Measurements from ENCODE around the gene DLX2.
"Not testable (repeated sequence)": the region's sequence is repeated elsewhere in the genome, so short reads cannot be mapped to it uniquely, and the experiment has no call there.

DLX2 gene

DNA sequence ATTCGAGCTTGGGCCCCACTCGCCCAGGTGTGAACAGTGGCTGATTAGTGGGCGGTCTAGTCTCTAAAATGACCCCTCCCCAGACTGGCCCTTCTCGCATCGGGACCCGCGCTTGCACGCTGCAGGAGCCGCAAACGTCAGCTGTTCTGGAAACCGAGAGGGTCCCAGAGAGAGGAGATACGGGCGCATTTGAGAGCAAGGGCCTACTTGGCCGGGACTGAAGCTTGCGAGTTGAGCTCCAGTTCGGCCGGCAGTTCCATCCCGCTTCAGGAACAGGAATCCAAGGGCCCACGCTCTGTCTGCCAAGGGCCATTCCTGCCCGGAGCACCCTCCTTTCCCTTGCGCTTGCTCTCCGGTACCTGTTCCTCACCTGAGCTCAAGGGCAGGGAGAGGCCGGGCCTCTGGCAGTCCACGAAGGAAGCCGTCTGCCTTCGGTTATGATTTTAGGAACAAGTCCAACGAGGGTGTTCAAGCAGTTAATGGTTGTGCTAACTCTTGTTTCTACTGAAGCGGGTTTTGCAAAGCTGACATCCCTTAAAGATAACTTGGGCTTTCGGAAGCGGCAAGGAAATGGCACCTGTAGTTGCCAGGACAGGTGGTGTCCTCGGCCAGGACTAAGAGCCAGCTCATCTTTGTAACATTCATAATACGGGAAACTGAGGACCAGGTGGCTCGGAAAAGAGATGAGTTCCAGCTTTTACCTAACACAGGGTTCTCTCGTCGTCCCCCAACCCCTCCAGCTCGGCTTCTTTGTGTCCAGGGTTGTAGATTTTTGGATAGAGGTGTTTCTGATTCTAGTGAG lies 21.3 kb downstream of the DLX2 start:
- DNase-seq: no peak

DNA sequence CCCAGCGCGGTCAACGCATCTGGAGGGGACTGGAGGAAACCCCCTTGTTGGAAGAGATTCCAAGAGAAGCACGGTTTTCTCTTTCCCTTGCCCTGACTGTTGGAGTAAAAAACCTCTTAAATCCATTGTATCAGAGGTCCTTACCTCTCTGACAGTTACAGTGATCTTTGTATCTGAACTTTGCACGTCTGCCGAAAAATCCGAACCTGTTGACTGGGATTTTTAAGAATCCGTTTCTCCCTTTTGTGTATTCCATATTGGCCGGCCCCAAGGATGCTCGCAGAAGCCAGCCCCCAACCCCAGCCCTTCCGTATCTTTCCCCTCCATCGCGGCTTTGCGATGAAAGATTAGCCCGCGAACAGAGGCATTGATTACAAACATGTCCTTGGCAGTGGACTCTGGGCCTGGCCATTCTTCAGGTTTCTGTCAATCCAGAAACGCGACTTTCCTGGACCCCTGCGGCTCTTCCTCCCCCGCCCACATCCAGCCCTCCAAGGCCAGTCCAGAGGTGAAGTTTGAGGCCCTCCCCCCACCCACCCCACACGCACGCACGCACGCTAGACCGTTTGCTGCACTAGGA lies 22.0 kb downstream of the DLX2 start:
- DNase-seq: no peak

DNA sequence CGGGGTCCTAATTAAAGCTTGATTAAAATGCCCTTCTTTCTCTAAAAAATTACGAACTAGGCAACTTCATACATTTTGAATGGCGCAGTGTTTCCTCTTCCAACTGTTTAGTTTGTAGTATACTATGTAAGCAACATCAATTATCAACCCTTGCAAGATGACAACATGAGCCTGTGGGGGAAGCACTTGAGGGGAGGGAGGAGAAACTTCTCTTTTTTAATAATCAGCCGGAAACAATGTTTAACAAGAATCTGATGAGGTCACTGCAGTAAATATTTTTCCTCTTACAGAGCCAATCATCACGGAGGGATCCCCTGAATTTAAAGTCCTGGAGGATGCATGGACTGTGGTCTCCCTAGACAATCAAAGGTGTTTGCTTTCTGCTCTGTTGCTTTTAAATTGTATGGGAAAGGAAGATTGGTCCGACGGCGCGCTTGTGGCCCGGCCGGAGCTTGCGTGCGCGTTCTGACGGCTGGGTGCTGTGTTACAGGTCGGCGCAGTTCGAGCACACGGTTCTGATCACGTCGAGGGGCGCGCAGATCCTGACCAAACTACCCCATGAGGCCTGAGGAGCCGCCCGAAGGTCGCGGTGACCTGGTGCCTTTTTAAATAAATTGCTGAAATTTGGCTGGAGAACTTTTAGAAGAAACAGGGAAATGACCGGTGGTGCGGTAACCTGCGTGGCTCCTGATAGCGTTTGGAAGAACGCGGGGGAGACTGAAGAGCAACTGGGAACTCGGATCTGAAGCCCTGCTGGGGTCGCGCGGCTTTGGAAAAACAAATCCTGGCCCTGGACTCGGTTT lies 22.7 kb downstream of the DLX2 start:
- DNase-seq: no peak

GRCh38 chr2:172079416-172079815 lies 23.3 kb downstream of the DLX2 start:
- no peak for DNase-seq

- no peak for DNase-seq
Observed at GRCh38 chr2:172074254-172074653, 28.4 kb downstream of the DLX2 start.

GRCh38 chr2:172073518-172073917 lies 29.2 kb downstream of the DLX2 start:
- DNase-seq: no peak

- DNase-seq: no peak
Observed at GRCh38 chr2:172072706-172073105, 30.0 kb downstream of the DLX2 start.

- no peak for DNase-seq
Observed at GRCh38 chr2:172072303-172072702, 30.4 kb downstream of the DLX2 start.

DNA sequence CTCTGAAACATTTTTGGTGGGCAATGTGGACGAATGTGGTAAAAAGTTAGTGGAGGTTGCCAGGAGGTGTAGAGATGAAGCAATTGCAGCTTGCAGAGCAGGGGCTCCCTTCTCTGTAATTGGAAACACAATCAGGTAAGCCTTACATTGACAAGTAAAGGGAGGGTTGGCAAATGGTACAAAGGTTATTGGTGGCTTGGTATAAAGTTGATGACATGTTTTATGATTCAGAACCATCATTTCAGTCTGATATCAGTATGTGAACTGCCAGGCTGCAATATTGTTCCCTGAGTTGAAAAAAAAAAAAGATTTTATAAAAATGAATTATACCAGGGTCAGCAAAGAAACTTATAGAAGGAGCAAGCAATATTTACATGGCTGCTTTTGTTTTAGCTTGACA lies 31.8 kb downstream of the DLX2 start:
- no peak for DNase-seq

GRCh38 chr2:172067905-172068304 lies 34.8 kb downstream of the DLX2 start:
- not testable (repeated sequence) for DNase-seq

- DNase-seq: no peak
Observed at GRCh38 chr2:172066394-172066886, 36.3 kb downstream of the DLX2 start.

DNA sequence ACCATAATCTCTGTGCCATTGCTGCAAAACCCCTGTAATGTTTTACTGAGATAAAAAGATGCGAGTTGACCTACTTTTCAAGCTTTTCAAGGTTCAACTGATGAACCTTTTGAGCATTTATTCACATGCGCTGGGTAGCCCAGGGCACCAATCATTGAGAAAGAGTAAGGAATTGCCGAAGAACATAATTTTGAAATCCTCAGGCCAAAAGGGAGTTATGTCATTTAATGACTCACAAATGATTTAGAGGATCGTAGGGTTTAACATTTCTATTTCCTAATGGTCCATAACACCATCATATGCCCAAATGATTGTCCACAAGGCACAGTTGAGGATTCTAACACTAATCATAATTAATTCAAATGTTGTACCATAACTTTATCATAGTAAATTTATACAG lies 37.6 kb downstream of the DLX2 start:
- DNase-seq: no peak

GRCh38 chr2:172063446-172063845 lies 39.3 kb downstream of the DLX2 start:
- no peak for DNase-seq

DNA sequence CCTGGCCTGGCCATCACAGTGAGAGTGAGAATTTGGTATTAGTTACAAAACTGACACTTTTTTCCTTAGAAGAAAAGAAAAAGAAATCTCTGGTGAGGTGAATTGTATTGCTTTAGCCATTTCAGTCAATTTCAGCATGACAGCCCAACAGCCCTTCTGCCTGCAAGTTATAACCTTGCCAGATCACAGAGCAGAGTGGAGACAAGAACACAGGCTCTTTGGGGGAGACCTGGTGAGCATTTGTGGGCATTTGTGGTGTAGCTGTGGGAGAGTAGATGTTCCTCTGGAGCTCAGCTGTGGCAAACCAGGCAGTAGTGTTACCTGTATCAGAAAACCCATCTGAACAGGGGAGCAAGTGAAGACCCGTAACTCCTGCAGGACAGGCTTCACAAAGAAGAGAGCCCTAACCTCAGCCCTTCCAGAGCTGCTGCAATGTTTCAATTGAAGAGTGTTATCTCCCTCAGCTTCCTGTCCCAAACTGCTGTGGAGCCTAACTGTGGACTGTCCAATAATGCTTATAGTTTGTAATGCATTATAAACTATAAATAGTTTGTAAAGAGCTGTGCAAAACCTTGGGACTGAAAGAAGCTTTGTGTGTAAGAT lies 40.2 kb downstream of the DLX2 start:
- DNase-seq: no peak

- not testable (repeated sequence) for DNase-seq
Observed at GRCh38 chr2:172060118-172060517, 42.6 kb downstream of the DLX2 start.

- no peak for DNase-seq
Observed at GRCh38 chr2:172058660-172059059, 44.0 kb downstream of the DLX2 start.

- DNase-seq: no peak
Observed at GRCh38 chr2:172056293-172056692, 46.4 kb downstream of the DLX2 start.

- DNase-seq: no peak
Observed at GRCh38 chr2:172053486-172053885, 49.2 kb downstream of the DLX2 start.

GRCh38 chr2:172052000-172052983 lies 50.4 kb downstream of the DLX2 start:
- no peak for DNase-seq

GRCh38 chr2:172050479-172051125 lies 52.1 kb downstream of the DLX2 start:
- DNase-seq: no peak

GRCh38 chr2:172049567-172050120 lies 53.1 kb downstream of the DLX2 start:
- no peak for DNase-seq
